Measurements from ENCODE around the gene NBAS.

DNA sequence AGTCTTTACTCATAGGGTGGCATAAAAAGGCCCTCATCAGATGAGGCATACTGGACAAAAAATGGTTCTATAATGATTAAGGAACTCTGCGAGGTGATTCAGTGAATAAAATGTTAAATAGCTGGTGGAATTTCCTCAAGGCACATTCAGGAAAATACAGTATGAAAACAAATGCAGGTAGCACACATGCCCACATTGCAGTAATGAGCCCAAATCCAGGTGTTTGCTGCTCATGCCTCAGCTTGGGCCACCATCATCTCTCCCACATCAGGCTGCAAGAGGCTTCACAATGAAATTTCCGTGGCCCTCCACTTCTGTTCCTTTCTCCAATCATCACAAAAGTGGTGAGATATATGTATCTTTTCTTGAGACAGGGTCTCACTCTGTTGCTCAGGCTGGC, 298.3 kb downstream of the NBAS start:
- TF ChIP-seq, protein P1, sequence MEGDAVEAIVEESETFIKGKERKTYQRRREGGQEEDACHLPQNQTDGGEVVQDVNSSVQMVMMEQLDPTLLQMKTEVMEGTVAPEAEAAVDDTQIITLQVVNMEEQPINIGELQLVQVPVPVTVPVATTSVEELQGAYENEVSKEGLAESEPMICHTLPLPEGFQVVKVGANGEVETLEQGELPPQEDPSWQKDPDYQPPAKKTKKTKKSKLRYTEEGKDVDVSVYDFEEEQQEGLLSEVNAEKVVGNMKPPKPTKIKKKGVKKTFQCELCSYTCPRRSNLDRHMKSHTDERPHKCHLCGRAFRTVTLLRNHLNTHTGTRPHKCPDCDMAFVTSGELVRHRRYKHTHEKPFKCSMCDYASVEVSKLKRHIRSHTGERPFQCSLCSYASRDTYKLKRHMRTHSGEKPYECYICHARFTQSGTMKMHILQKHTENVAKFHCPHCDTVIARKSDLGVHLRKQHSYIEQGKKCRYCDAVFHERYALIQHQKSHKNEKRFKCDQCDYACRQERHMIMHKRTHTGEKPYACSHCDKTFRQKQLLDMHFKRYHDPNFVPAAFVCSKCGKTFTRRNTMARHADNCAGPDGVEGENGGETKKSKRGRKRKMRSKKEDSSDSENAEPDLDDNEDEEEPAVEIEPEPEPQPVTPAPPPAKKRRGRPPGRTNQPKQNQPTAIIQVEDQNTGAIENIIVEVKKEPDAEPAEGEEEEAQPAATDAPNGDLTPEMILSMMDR (IDR thresholded peaks at IDR 0.05; ENCODE audit: low read length) = no peak
- no peak for TF ChIP-seq EZH2 (IDR thresholded peaks at IDR 0.05; ENCODE audit: borderline replicate concordance, low read length)

Data from OCI-LY1 (cell line).